Tibial nerve (tissue), 4 donors: ENCODE results near the gene GALNT12.

ENCODE experiments used
- EP300 ChIP-seq, 2 donors: sonication (generic); formaldehyde crosslinking; IDR thresholded peaks; one replicate each; pipeline ENCODE4 v1.6.1; 2017; ENCODE audit warnings: antibody characterized with exemption in 2 of 2, mild to moderate bottlenecking in 1 of 2
- TF ChIP-seq, protein P1 (sequence below), 5 experiments: fragments of 200-600 bp in 3 of 5; fragments of 450-650 bp in 2 of 5; sonication (generic) in 3 of 5; IDR thresholded peaks; one replicate each; pipeline ENCODE4 v1.5.1; 2016 to 2019; ENCODE audit warnings: antibody characterized with exemption in 5 of 5, mild to moderate bottlenecking in 3 of 5, moderate library complexity in 2 of 5

DNA sequence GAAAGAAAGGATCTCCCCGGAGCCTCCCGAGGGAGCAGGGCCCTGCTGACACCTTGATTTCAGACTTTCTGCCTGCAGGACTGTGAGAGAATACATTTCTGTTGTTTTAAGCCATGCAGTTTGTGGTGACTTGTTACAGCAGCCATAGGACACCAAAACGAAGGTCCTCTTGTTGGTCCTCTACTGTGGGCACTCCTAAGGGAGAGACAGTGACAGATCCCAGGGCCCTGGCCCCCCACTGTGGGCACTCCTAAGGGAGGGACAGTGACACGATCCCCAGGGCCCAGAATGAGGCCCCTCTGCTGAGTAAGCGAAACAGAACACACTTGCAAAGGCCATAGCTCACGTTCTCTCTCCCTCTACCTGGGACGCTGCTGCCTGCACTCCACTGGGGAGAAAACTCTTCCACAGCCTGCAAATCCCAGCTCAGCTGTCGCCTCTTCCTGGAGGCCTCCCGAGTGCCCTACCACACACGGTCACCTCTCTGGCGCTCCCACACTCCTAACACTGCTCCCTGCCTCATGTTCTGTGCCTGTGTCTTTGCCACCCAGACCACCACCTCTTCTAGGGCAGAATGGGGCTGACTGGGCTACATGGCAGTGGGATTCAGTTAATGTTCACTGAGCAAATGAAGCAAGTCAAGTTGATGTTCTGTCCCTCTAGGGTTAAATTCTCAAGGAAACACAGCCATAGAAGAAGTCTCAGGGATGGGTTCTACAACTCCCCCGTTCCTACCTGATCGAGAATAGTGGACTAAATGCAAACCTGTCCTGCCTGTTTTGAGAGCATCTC lies 34.9 kb upstream of the GALNT12 start:
- no peak for TF ChIP-seq EP300 (IDR thresholded peaks at IDR 0.05)
- TF ChIP-seq, protein P1, sequence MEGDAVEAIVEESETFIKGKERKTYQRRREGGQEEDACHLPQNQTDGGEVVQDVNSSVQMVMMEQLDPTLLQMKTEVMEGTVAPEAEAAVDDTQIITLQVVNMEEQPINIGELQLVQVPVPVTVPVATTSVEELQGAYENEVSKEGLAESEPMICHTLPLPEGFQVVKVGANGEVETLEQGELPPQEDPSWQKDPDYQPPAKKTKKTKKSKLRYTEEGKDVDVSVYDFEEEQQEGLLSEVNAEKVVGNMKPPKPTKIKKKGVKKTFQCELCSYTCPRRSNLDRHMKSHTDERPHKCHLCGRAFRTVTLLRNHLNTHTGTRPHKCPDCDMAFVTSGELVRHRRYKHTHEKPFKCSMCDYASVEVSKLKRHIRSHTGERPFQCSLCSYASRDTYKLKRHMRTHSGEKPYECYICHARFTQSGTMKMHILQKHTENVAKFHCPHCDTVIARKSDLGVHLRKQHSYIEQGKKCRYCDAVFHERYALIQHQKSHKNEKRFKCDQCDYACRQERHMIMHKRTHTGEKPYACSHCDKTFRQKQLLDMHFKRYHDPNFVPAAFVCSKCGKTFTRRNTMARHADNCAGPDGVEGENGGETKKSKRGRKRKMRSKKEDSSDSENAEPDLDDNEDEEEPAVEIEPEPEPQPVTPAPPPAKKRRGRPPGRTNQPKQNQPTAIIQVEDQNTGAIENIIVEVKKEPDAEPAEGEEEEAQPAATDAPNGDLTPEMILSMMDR (IDR thresholded peaks at IDR 0.05): no peak
